GM12874 (cell line): Measurements from ENCODE around the gene MTHFD1L.

Source experiments
- CTCF ChIP-seq: IDR thresholded peaks from 2 replicates; pipeline ENCODE4 v1.5.1; 2011; ENCODE audit warnings: low read depth, mild to moderate bottlenecking, control low read depth, low read length, moderate library complexity; ENCODE audit not compliant: insufficient read depth

MTHFD1L gene

GRCh38 chr6:150865406-150866146 lies at the start of gene MTHFD1L:
TSS of gene MTHFD1L (plus strand) at chr6:150865702. CDS start at chr6:150865823, 121 bp downstream.
- peak; percentile 63 for TF ChIP-seq CTCF

- TF ChIP-seq CTCF: no peak
Observed at GRCh38 chr6:150822932-150823331, 42.6 kb upstream of the MTHFD1L start.

- no peak for TF ChIP-seq CTCF
Observed at GRCh38 chr6:150826788-150827187, 38.7 kb upstream of the MTHFD1L start.

GRCh38 chr6:150830439-150831165 lies 34.9 kb upstream of the MTHFD1L start:
- no peak for TF ChIP-seq CTCF

- no peak for TF ChIP-seq CTCF
Observed at GRCh38 chr6:150831577-150831976, 33.9 kb upstream of the MTHFD1L start.

- no peak for TF ChIP-seq CTCF
Observed at GRCh38 chr6:150835620-150836019, 29.9 kb upstream of the MTHFD1L start.

- no peak for TF ChIP-seq CTCF
Observed at GRCh38 chr6:150840185-150840584, 25.3 kb upstream of the MTHFD1L start.
